ENCODE data around the gene TBL1X.
A peak's percentile ranks its signal among the peaks of the same experiment; 100 is the strongest.

TBL1X gene

DNA sequence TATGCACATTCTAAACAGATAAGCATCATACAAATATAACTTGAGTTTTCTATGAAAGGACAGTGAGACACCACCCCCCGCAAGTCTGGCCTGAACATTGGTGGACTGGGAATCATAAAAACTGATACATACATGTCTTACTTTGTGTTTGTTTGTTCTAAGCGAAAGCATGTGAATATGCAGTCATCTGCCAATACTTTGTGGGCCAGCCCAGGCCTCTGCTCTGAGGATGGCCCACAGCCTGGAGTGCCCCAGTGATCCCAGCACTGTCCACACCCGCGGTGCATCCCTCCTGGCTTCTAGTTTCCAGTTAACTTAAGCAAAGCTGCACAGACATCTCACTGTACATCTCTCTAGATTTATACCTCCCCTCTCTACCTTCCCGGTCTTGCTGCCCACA lies 154.3 kb downstream of the TBL1X start:
- DNase-seq, result no peak

DNA sequence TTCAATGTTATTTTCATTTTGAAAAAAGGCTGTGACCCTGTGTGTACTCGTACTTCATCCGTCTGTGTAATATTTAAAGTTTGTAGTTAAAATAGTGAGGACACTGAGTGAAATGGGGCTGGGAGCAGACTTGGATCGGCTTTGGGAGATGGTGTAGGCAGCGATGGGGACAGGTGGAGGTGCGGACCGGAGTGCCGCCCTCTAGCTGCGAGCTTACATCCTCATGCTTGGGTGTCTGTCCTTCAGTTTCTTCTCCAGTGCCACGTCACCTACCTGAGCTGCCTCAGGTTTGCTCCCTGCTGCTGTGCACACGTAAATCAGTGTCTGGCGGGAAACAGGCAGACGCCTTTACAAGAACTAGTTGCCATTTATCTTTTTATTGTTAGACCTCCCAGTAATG lies 154.7 kb downstream of the TBL1X start:
- no peak for DNase-seq

DNA sequence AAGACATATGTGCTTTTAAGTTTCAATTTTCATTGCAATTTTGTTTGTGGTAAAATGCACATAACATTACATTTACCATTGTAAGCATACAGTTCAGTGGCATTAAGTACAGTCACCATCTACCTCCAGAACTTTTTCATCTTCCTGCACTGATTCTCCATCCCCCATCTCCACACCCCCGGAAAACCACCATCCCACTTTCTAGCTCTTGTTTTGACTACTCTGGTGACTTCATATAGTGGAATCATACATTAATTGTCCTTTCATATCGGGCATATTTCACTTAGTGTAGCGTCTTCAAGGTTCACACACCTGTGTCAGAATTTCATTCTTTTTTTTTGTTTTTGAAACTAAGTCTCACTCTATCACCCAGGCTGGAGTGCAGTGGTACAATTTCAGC lies 157.3 kb downstream of the TBL1X start:
- no peak for DNase-seq

DNA sequence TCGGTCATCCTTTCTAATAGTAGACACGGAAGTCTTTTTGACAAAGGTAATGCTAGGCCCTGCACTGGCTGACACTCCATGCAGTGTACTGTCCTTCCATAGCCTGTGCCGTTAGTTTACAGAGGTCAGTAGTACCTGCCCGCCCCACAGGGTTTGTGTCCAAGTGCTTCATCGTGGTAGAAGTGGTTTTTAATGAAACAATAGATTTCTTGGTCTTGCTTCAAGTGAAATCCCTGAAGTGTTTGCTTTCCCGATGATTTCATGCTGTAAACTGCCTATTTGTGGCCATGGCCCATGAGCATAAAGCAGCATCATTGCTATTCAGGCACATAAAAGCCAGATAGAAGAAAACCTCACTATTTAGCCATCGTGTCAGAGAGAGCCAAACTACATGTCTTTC lies 161.5 kb downstream of the TBL1X start:
- no peak for DNase-seq

DNA sequence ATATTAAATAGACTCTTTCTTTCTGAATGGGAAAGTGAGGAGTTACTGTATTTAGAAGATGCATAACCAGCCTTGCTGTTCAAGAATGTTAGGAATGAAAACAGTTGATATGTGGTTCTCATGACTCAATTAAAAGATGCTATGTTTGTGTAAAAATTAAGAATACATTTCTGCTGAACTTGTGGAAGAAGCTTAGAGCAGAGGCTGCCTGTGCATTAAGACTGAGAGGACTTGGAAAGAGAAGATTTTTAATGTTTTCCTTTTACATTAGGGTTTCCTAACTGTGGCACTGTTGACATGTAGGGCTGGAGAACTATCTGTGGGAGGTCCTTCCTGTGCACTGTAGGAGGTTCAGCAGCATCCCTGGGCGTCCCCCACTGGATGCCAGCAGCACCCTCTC lies 163.1 kb downstream of the TBL1X start:
- no peak for DNase-seq

DNA sequence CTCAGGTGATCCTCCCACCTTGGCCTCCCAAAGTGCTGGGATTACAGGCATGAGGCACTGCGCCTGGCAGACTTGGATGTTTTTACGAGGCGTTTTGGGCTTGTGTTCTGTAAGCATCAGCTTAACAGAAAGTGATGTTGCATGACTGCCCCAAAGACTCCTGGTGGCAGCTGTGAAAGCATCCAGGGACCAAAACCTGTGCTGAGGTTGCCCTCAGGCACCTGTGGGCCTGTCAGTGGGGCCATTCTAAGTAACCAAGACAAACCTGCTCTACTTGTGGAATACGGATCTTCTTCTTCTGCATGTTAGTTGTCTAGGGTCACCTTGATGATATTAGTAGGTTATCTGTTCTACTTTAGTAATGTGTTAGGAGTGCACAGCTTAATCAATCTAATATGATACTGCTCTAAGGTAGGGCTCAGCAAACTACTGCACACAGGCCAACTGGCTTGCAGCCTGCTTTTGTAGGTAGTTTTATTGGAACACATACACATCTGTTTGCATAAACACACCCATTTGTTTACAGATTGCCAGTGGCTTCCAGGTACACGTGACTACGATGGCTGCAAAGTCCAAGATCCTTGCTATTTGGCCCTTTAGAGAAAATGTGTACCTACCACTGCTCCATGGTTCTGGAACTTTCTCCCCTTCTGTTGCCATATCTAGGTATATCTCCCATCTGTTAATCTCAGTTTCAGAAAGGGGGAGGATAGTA lies 164.1 kb downstream of the TBL1X start:
- DNase-seq, result no peak

DNA sequence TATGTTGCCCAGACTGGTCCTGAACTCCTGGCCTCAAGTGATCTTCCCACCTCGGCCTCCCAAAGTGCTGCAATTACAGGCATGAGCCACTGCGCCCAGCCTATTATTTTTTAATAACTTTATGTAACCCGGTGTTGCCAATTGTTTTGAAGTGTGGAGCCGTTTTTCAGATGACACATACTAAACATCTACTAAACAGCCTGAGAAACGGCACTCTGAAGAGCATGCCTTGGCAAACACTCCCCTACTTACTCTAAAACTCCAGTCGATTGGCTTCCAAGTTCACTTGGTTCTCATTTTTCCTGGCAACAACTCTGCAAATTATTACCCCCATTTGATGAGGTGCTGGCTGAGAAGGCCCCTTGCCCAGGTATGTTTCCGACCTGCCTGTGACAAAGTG lies 169.7 kb downstream of the TBL1X start:
- DNase-seq, result no peak

DNA sequence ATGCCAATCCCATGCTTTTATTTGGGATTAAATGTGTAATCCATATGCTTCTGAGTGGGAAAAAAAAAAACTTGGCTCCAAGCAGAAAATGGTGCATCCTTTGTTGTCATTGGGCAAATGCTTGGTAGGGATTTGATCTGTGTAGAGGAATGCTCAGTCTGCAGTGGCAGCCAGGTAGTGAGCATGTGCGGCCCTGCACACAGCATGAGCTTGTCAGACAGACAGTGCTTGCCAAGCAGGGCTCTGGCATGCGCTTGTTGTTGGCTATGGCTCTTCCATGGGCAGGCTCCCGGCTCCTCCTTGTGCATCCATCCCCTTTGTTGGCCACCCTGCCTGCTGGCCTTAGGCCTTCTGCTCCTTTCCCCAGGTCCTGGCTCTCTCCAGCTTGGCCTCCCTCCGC lies 170.5 kb downstream of the TBL1X start:
- peak in 22 of 58 donors; percentile 0 to 26 (median 11) for DNase-seq

DNA sequence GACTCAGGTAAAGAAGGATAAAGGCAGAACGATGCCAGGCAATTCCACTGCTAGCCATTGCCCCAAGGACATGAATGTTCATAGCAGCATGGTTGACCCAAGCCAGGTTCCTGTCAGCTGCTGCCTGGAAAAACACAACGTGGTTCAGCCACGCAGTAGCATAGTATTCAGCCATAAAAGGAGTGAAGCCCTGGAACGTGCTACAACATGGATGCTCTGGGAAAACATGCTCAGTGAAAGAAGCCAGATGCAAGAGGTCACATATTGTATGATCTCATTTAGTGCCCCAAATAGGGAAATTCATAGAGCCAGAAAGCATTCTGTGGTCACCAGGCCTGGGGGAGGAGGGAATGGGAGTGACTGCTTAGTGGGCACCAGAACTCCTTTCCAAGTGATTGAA lies 170.9 kb downstream of the TBL1X start:
- no peak for DNase-seq

DNA sequence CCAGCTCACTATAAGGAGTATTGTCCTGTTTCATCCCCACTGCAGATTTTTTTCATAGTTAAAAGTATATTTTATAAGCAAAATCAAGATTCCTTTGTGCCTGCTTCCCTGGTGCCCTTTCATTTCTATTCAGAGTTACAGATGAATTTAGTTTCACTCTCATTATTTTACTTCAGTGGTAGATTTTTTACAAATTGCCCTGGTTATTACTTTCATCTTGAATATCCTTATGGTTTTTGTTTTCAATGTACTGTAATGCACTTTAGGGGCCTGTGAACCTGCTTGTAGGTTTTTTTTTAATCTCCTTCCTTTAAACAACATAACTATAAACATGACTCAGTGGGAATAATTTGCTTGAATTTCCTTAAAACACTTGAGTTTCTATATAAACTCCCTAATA lies 174.0 kb downstream of the TBL1X start:
- DNase-seq, result no peak

DNA sequence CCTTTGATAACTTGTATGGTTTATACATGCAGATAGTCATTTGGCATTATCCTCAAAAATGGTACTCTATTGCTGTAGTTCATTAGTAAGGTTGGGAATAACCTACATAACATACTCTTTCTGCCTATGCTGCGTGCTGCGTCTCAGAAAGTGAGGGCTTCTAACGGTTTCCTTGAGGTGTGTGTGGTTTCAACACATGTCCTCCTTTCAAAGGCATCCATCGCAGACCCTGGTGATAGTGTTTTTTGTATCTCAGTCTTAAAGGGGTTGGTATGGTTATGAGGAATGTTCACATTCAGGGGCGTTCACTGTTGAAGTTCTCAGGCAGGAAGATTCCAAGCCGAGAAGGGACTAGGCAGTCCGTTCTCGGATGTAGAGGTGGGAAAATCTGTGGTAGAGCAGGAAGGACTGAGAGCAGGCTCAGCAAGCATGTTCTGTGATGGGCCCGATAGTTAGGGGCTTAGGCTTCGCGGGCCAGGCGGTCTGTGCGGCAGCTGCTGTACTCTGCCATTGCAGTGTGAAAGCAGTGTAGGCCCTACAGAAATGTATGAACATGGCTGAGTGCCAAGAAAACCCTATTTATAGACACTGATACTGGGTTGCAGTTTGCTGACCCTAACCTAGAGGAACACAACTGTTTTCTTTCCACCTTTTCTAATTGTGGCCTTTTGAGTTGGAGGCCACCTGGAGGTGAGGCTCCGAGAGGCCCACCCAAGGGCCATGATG lies 177.6 kb downstream of the TBL1X start:
- DNase-seq, result no peak

DNA sequence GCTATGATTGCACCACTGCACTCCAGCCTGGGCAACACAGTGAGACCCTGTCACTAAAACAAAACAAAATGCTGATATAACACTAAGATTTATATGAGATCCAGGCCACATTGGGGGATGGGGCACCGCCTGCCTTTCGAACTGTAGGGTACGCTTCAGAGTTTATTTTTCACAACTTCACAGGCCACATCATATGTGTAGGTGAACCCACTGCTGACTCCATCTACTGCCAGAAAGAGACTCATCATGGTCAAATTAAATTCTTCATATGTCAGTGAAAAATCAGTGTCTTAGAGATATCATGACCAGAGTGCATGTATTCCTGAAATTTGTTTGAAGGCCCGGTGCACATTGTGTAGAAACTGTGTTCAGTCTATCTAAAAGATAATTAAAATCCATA lies 178.9 kb downstream of the TBL1X start:
- DNase-seq, result no peak

DNA sequence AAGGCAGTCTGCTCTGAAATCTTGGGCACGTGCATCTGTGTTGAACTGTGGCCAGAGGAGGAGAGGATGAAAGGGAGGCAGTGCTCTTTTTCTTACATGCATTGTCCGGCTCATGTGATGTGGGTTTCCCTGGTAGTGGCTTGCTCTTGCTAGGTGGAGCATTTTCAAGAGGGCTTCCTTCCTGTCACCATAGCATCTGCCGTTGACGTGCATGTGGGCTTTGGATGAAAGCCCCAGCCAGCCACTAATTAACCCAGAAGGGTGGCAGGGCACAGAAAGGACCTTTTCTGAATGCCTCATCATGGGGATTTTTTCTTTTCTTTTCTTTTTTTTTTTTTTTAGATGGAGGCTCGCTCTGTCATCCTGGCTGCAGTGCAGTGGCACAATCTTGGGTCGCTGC lies 179.5 kb downstream of the TBL1X start:
- DNase-seq, result peak in 7 of 58 donors; percentile 1 to 20 (median 11)

DNA sequence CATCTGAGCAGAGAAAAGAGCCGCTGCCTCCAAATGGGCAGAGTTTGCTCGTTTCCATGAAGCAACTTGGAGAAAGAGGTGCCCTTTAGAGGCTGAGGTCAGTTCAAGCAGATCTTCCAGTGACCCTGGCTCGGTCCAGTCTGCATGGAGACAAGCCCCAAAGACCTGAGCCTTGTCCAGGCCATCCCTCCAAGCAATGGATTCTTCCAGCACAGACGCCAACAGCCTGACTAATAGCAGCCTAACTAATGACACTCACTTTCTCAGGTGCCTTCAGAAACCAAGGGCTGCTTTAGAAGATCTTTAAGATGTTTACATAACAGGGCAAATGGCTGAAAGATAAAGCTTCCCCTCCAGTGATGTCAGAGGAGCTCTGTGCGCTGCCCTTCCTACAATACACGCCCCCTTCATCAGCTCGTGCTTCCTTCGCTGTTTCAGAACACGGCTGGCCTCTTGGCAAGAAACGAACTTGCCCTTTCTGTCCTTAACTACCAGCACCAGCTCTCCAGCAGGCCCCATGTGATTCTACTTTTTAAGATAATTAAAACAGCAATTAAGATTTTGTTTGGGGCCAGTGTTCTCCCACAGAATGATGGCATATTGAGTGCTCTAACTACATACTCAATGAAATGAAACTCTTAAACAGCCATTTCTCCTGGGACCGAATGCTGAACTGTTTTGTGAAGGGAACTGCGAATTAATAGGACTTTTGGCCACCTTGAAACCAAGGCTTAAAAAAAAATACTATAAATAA lies 181.8 kb downstream of the TBL1X start:
- DNase-seq, result peak in 30 of 58 donors; percentile 3 to 56 (median 20)

DNA sequence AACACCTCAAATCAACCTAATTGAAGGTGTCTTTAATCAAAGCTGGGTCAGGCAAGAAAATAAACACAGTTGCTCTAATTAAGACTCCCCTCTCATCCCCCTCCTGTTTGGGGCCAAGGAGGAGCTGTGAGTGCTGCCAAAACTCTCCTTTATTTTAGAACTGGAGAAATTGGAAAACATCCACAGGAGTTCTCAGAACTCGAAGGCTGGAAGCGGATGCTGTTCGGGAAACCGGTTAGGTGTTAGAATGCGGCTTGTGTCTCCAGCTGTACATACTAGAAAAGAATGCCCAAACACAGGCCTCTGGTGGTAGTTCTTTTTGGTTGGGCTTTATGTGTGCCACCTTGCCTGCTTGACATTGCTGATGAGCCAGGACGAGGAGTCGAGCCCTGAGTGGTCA lies 182.6 kb downstream of the TBL1X start:
- DNase-seq, result peak in 21 of 58 donors; percentile 1 to 46 (median 9)

DNA sequence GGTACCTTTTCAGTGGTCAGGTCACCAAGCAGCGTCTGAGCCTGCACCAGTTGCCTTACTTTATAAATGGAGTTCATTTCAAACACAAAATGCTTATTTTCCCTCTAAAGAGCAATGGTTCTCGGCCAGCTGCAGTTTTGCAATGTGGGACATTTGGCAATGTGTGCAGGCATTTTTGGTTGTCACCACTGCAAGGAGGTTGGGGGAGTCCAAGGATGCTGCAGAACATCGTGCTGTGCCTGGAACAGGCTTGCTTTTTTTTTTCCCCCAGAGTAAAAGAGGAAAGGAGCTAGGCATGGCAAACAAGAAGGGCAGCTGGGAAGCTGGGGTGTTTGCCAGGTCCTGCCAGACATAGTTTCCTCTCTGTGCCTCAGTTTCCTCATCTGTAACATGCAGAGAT lies 185.2 kb downstream of the TBL1X start:
- peak in 11 of 58 donors; percentile 1 to 28 (median 2) for DNase-seq

DNA sequence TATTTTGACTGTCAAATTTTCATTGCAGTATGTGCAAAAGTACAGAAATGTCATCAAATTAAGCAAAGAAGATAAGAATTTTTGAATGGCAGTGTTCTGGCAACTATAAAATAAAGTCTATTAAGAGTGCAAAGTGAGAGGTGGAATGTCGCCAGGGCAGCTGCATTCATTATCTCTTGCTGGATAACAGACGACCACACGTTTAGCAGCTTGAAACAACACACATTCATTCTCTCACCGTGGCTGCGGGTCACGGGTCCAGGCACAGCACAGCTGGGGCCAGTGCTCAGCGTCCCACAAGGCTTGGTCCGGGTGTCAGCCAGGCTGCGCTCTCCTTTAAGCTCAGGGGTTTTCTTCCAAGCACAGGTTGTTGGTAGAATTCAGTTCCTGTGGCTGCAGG lies 186.9 kb downstream of the TBL1X start:
- peak in 9 of 58 donors; percentile 0 to 19 (median 5) for DNase-seq

DNA sequence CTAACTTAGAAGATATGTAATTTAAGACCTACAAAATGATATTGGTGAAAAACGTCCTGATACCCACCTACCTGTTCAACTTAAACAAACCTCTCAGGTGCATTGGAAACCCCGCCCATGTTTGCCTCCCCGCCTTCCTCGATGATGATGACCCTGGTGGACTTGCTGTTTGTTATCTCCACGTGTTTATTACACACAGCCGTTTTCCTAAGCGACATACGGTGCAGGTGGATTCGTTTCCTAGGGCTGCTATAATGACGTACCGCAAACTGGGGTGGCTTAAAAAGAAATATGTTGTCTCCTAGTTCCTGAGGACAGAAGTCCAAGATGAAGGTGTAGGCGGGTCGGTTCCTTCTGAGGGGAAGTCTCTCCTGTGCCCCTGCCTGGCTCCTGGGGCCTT lies 190.1 kb downstream of the TBL1X start:
- no peak for DNase-seq

DNA sequence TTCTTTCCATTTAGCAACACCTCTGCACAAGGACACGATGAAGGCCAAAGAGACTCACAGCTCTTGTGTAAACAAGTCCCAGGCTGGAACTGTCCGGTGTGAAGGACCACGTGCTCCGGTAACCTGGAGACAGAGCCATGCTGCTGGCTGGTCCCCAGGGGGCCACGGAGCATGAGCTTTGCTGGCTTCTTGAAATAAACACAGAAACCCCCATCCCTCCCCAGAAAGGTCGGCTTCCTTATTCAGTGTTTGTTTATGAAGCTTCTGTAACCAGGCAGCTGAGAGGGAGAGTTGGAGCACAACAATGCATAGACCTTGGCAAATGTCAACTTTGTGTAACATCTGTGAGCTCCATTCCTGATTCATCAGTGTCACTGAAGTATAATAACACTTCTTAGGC lies 191.4 kb downstream of the TBL1X start:
- peak in 4 of 58 donors; percentile 1 to 46 (median 12) for DNase-seq

DNA sequence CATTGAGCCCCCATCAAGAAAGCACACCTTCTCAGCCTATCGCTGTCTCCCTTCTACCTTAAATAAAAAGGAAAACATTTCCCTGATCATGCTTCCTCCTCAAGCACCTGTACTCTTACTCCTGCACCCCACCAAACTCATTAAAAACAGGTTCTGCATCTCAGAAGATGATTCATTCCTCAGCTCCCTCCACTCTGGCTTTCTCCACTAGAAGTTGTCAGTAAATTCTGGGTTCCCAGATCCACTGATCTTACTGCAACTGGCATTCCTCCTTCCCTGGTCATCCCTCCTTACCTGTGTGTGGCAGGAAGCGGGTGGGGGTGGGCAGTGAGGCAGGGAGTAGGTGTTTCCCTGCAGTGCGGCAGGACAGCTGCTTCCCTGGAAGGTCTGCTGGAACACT lies 192.0 kb downstream of the TBL1X start:
- no peak for DNase-seq

DNA sequence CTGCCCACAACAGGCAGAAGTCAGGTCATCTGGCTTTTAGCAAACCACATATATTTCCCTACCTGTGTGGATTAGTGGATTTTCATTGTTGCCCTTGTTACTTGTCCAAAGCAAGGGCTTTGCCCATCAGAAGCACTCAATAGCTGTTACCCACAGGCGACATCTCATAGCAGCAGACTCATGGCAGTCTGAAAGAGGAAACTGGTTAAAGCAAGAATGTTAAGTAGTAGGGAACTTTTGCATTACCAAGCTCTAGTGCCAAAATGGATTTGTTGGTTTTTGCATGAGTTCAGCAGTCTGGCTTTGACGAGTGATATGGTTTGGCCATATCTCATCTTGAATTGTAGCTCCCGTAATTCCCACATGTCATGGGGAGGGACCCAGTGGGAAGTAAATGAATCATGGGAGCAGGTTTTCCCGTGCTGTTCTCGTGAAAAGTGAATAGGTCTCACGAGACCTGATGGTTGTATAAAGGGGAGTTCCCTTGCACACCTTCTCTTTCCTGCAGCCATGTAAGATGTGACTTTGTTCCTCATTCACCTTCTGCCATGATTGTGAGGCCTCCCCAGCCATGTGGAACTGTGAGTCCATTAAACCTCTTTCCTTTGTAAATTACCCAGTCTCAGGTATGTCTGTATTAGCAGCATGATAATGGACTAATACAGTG lies 192.9 kb downstream of the TBL1X start:
- no peak for DNase-seq

DNA sequence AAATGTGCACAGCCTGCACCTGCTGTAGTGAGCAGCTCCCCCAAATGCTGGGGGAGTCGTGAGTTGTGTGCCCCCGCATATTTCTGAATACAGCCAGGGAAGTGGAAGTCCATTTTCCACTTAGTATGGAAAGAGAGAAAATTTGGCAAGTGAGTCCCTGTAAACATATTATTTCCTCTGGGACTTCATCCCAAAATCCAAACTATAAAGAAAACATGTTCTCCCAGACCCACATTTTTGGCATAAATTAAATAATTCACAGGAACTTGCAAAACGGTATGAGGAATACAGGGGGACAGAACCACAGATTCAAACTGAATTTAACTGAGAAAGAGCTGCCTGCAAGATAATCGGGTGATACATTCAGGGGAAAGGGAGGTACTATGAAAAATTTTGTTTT lies 193.6 kb downstream of the TBL1X start:
- no peak for DNase-seq
